GM23338 (cell line): Measurements from ENCODE around the gene PDRG1. TPM values are rescaled to one million over a fixed set of nuclear protein-coding genes. Genes with fewer than 3 reads are reported as not detected.

Source experiments
- ATAC-seq: fragments of 200-7000 bp; cut with Tn5 transposase; 3 replicates; pipeline ENCODE4 v1.9.1; 2020
- DNase-seq: peaks from one replicate; pipeline ENCODE4 v3.0.0-alpha.2; 2015; ENCODE audit warnings: low spot score
- H2AFZ ChIP-seq: fragments of 200-600 bp; sonication (generic); 2 replicates; pipeline ENCODE4 v1.8.0; 2016; ENCODE audit warnings: antibody characterized with exemption, mild to moderate bottlenecking, moderate library complexity
- H3F3A ChIP-seq: fragments of 200-600 bp; sonication (generic); replicated peaks from 2 replicates; pipeline ENCODE4 v1.8.0; 2017; ENCODE audit warnings: antibody characterized with exemption, mixed run types, low read depth
- H3K27ac ChIP-seq: fragments of 200-600 bp; sonication (generic); 2 replicates; pipeline ENCODE4 v1.6.1; 2016; ENCODE audit warnings: low read depth
- H3K27me3 ChIP-seq: fragments of 200-600 bp; sonication (generic); 2 replicates; pipeline ENCODE4 v1.8.0; 2016; ENCODE audit warnings: mild to moderate bottlenecking, mixed run types, moderate library complexity; ENCODE audit not compliant: insufficient read depth
- H3K36me3 ChIP-seq: fragments of 200-600 bp; sonication (generic); 2 replicates; pipeline ENCODE4 v1.8.0; 2016; ENCODE audit warnings: mild to moderate bottlenecking; ENCODE audit not compliant: insufficient read depth
- H3K4me1 ChIP-seq: fragments of 200-600 bp; sonication (generic); 2 replicates; pipeline ENCODE4 v1.8.0; 2016; ENCODE audit warnings: mild to moderate bottlenecking, moderate library complexity; ENCODE audit not compliant: insufficient read depth
- H3K4me2 ChIP-seq: fragments of 200-600 bp; sonication (generic); 2 replicates; pipeline ENCODE4 v1.7.1; 2017; ENCODE audit warnings: mixed run types
- H3K4me3 ChIP-seq: fragments of 200-600 bp; sonication (generic); 2 replicates; pipeline ENCODE4 v1.6.1; 2016; ENCODE audit warnings: mixed run types
- H3K79me2 ChIP-seq: fragments of 200-600 bp; sonication (generic); replicated peaks from 2 replicates; pipeline ENCODE4 v1.8.0; 2017; ENCODE audit warnings: mild to moderate bottlenecking; ENCODE audit not compliant: insufficient read depth
- H3K9me2 ChIP-seq: fragments of 200-600 bp; sonication (generic); 2 replicates; pipeline ENCODE4 v1.8.0; 2017; ENCODE audit not compliant: insufficient read depth
- H4K20me1 ChIP-seq: fragments of 200-600 bp; sonication (generic); replicated peaks from 2 replicates; pipeline ENCODE4 v1.8.0; 2017; ENCODE audit warnings: mild to moderate bottlenecking; ENCODE audit not compliant: insufficient read depth
- H3K27ac Mint-ChIP-seq: 2 replicates; pipeline ENCODE4 v1.8.0; 2020; ENCODE audit warnings: inconsistent platforms, mild to moderate bottlenecking, moderate library complexity, mixed read lengths
- H3K27me3 Mint-ChIP-seq: 3 replicates; pipeline ENCODE4 v1.8.0; 2022; ENCODE audit warnings: low read depth, mild to moderate bottlenecking, moderate library complexity, mixed read lengths, inconsistent platforms; ENCODE audit not compliant: insufficient read depth, poor library complexity
- H3K36me3 Mint-ChIP-seq: 3 replicates; pipeline ENCODE4 v1.8.0; 2021; ENCODE audit warnings: low read depth, mild to moderate bottlenecking, inconsistent platforms, moderate library complexity, mixed read lengths
- H3K4me1 Mint-ChIP-seq: 3 replicates; pipeline ENCODE4 v1.8.0; 2020; ENCODE audit warnings: mild to moderate bottlenecking, inconsistent platforms, mixed read lengths
- H3K4me3 Mint-ChIP-seq: 3 replicates; pipeline ENCODE4 v1.8.0; 2021; ENCODE audit warnings: moderate library complexity, mild to moderate bottlenecking, inconsistent platforms, mixed read lengths
- H3K9me3 Mint-ChIP-seq: 3 replicates; pipeline ENCODE4 v1.8.0; 2020; ENCODE audit warnings: moderate library complexity, mild to moderate bottlenecking, inconsistent platforms, mixed read lengths
- CTCF ChIP-seq, 2 experiments: fragments of 200-600 bp in 1 of 2; sonication (generic) in 1 of 2; conservative IDR thresholded peaks; 2 replicates each; pipeline versions ENCODE4 v1.5.1 to v1.6.1; 2016 to 2017; ENCODE audit warnings: antibody characterized with exemption in 2 of 2, low read depth in 2 of 2, mild to moderate bottlenecking in 2 of 2, moderate library complexity in 1 of 2
- ETS1 ChIP-seq: IDR thresholded peaks from 2 replicates; pipeline ENCODE4 v1.6.1; 2016; ENCODE audit warnings: antibody characterized with exemption
- NANOG ChIP-seq: IDR thresholded peaks from 2 replicates; pipeline ENCODE4 v1.6.1; 2016; ENCODE audit warnings: antibody characterized with exemption, borderline replicate concordance
- STAT1 ChIP-seq: IDR thresholded peaks from one replicate; pipeline ENCODE4 v1.6.1; 2016; ENCODE audit warnings: antibody characterized with exemption; ENCODE audit not compliant: unreplicated experiment
- ZNF114 ChIP-seq: fragments of 250-450 bp; sonication (Bioruptor Pico); IDR thresholded peaks from 2 replicates; pipeline ENCODE4 v1.5.0; 2020; ENCODE audit warnings: mild to moderate bottlenecking, moderate library complexity
- ZNF331 ChIP-seq: fragments of 250-450 bp; sonication (Bioruptor Pico); IDR thresholded peaks from 2 replicates; pipeline ENCODE4 v1.5.0; 2020; ENCODE audit warnings: low read depth, mild to moderate bottlenecking, moderate library complexity
- ZNF462 ChIP-seq: fragments of 250-450 bp; sonication (Bioruptor Pico); IDR thresholded peaks from 2 replicates; pipeline ENCODE4 v1.5.0; 2020; ENCODE audit warnings: mild to moderate bottlenecking, moderate library complexity
- polyA plus RNA-seq: library from polyadenylated mRNA; unstranded; fragments of >200 nt; fragmentation: Nextera tagmentation; extraction: Ambion mirVana; gene quantifications from 2 replicates; pipeline ENCODE4 v1.2.1, GENCODE V29; 2016
- total RNA-seq: library from RNA; depleted of rRNA; stranded (reverse); fragments of >200 nt; shearing (Covaris generic); gene quantifications from 2 replicates; pipeline ENCODE4 v1.2.3, GENCODE V29; 2014

Gene PDRG1
- total and polyA plus RNA-seq, 2 experiments from 2014 or later = 10.5 to 27.8 TPM

GRCh38 chr20:31919410-31920155 is 32.3 kb downstream of the PDRG1 start:
- H3K9me3 Mint-ChIP-seq = peaks cover 67% of the 10 kb centered on the region
- H3F3A ChIP-seq = no peaks in the 10 kb centered on the region
- H3K36me3 ChIP-seq = no peaks in the 10 kb centered on the region
- no peak overlapping the region for H3K27ac ChIP-seq
- no peaks in the 10 kb centered on the region for H3K27me3 ChIP-seq
- no peaks in the 10 kb centered on the region for H3K9me2 ChIP-seq
- H3K27ac Mint-ChIP-seq = no peak overlapping the region
- H3K4me3 Mint-ChIP-seq = no peak overlapping the region
- no peaks in the 10 kb centered on the region for H4K20me1 ChIP-seq
- peak overlapping the region; percentile 96 for H2AFZ ChIP-seq
- ATAC-seq = peak; percentile 39
- H3K4me1 Mint-ChIP-seq = peaks cover 35% of the 10 kb centered on the region
- DNase-seq = no peak
- peaks cover 24% of the 10 kb centered on the region for H3K27me3 Mint-ChIP-seq
- no peak overlapping the region for H3K4me3 ChIP-seq
- H3K36me3 Mint-ChIP-seq = no peaks in the 10 kb centered on the region; the same call in 2 of the 3 replicates
- peak overlapping the region; percentile 55 for H3K4me2 ChIP-seq
- H3K4me1 ChIP-seq = peaks cover 14% of the 10 kb centered on the region
- TF ChIP-seq ZNF331 (CRISPR knock-in tag) = no peak
- TF ChIP-seq STAT1 = no peak
- TF ChIP-seq ZNF462 = no peak
- TF ChIP-seq ETS1 = no peak
- no peak for TF ChIP-seq NANOG
- TF ChIP-seq CTCF (conservative IDR thresholded peaks at IDR 0.05; ENCODE audit: low read depth in 2 of 2) = 0 out of 4 replicates have a peak, but pooled peaks of 1 of the 2 experiments have one; percentile 14
- no peak for TF ChIP-seq ZNF114
- H3K79me2 ChIP-seq = no peaks in the 10 kb centered on the region
